ENCODE results near the gene TANC1.

Gene TANC1

DNA sequence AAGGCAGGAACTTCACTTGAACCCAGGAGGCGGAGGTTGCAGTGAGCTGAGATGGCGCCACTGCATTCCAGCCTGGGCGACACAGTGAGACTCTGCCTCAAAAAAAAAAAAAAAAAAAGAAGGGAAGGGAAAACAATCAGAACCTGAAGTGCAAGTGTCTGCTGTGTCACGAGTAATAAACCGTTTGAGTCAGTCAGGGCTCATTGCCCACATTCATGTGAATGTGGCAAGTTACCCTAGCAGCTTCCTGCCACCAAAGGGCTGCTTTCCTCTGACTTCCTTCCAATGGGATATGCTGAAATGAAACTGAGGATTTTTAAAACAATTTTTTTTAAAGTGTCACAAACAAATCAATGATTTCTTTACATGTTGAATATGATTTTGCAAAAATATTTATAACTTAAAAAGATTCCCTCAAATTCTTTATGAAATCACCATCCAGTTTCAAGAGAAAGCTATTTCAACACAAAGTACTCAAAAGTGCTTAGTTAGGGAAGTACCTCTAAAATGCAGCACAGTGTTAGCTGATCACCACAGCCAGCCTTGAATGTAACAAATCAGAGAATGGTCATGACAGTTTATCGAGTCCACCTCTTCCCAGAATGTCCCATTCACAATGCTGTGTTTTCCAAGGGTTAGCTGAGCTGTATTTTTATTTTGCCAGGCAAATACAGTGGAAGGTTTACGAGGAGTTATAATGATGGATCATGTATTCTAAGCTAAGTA is 281.7 kb downstream of the TANC1 start:
- TF ChIP-seq, protein P1, sequence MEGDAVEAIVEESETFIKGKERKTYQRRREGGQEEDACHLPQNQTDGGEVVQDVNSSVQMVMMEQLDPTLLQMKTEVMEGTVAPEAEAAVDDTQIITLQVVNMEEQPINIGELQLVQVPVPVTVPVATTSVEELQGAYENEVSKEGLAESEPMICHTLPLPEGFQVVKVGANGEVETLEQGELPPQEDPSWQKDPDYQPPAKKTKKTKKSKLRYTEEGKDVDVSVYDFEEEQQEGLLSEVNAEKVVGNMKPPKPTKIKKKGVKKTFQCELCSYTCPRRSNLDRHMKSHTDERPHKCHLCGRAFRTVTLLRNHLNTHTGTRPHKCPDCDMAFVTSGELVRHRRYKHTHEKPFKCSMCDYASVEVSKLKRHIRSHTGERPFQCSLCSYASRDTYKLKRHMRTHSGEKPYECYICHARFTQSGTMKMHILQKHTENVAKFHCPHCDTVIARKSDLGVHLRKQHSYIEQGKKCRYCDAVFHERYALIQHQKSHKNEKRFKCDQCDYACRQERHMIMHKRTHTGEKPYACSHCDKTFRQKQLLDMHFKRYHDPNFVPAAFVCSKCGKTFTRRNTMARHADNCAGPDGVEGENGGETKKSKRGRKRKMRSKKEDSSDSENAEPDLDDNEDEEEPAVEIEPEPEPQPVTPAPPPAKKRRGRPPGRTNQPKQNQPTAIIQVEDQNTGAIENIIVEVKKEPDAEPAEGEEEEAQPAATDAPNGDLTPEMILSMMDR (IDR thresholded peaks at IDR 0.05) = no peak

DNA sequence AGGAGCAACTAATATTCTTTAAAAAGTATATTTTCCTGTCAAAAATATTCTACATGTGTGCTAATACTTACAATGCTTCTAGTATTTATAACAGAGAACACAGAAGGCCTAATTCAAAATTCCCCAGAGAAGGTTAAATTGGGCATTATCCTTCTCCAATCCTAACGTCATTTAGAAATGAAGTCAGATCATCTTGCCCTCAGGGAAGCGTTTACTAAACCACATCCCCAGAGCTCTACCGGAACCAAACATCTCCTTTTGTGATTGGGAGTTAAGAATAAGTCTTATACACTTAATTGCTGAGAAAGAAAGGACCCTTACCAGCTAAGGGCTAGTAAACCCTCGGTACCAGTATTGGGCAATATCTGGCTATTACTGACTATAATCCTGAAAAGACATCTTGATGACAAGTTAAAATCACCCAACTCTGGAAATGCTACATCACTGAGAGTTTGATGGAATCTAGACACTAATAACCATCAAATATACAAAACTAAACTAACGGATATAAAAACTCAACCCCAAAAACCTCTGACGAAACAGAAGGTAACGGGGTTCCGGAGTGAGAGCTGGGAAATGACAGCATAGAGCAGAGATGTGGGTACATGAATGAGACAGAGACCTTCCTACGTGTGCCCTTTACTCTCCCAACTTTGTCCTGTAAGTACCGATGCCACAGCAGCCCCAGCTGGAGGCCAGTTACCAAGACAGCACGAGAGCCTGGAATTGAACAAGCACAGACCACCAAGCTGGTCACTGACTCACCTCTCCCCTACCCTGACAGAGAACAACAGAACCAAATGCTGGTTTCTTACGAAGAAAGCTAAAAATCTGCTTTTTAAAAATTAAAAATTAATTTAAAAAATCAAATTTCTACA is 283.1 kb downstream of the TANC1 start:
- TF ChIP-seq, protein P1 (IDR thresholded peaks at IDR 0.05) = no peak

- TF ChIP-seq, protein P1 (IDR thresholded peaks at IDR 0.05) = no peak
These were observed 284.5 kb downstream of the TANC1 start for GRCh38 chr2:159252905-159253304.

- TF ChIP-seq, protein P1 (IDR thresholded peaks at IDR 0.05) = no peak
These were observed 287.7 kb downstream of the TANC1 start for GRCh38 chr2:159256159-159256558.

GRCh38 chr2:159262226-159262625 is 293.8 kb downstream of the TANC1 start:
- TF ChIP-seq, protein P1 (IDR thresholded peaks at IDR 0.05) = no peak

- TF ChIP-seq, protein P1 (IDR thresholded peaks at IDR 0.05) = no peak
These were observed 294.5 kb downstream of the TANC1 start for GRCh38 chr2:159262904-159263303.

DNA sequence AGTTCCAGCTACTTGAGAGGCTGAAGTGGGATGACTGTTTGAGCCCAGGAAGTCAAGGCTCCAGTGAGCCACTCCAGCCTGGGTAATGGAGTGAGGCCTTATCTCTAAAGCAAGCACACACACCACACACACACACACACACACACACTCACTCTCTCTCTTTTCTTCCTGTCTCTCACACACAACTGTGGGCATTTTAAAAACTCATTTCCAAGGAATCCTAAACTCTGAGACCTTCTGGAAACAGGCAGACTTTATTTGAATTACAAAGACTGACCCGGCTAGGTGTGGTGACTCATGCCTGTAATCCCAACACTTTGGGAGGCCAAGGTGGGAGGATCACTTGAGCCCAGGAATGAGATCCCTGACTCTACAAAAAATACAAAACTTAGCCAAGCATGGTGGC is 296.7 kb downstream of the TANC1 start:
- TF ChIP-seq, protein P1 (IDR thresholded peaks at IDR 0.05) = no peak
